Mesenchymal stem cell (in vitro differentiated cells and primary cell): Measurements from ENCODE around the gene HPN.
"Not testable (repeated sequence)": the region's sequence is repeated elsewhere in the genome, so short reads cannot be mapped to it uniquely, and the experiment has no call there.

Experiments used
- DNase-seq: peaks from one replicate; pipeline ENCODE4 v3.0.0-alpha.2; 2013
- H2AFZ ChIP-seq: one replicate; pipeline ENCODE4 v1.6.1; 2013; ENCODE audit warnings: low read depth, mild to moderate bottlenecking, control low read depth, inconsistent platforms, low read length, moderate library complexity
- H2AK5ac ChIP-seq: 2 replicates; pipeline ENCODE4 v1.6.1; 2013; ENCODE audit warnings: low read length, moderate library complexity, mild to moderate bottlenecking, inconsistent platforms; ENCODE audit not compliant: severe bottlenecking
- H2BK120ac ChIP-seq: one replicate; pipeline ENCODE4 v1.6.1; 2013; ENCODE audit warnings: low read depth, mild to moderate bottlenecking, inconsistent platforms, low read length, moderate library complexity
- H2BK12ac ChIP-seq, 2 experiments: one replicate each; pipeline ENCODE4 v1.6.1; 2013; ENCODE audit warnings: inconsistent platforms in 2 of 2, low read length in 2 of 2, mild to moderate bottlenecking in 2 of 2, moderate library complexity in 2 of 2, control low read depth in 1 of 2
- H2BK15ac ChIP-seq: one replicate; pipeline ENCODE4 v1.6.1; 2013; ENCODE audit warnings: mild to moderate bottlenecking, low read depth, inconsistent platforms; ENCODE audit not compliant: poor library complexity, severe bottlenecking
- H2BK5ac ChIP-seq: 2 replicates; pipeline ENCODE4 v1.6.1; 2013; ENCODE audit warnings: low read depth, mild to moderate bottlenecking, low read length, control low read depth, inconsistent platforms; ENCODE audit not compliant: poor library complexity, severe bottlenecking
- H3K14ac ChIP-seq, 2 experiments: one replicate each; pipeline ENCODE4 v1.6.1; 2013; ENCODE audit warnings: inconsistent platforms in 2 of 2, low read length in 2 of 2, control low read depth in 1 of 2, mild to moderate bottlenecking in 1 of 2, moderate library complexity in 1 of 2
- H3K18ac ChIP-seq, 2 experiments: one replicate each; pipeline ENCODE4 v1.6.1; 2013; ENCODE audit warnings: inconsistent platforms in 2 of 2, low read length in 2 of 2, control low read depth in 1 of 2, low read depth in 1 of 2, mild to moderate bottlenecking in 1 of 2
- H3K23ac ChIP-seq, 2 experiments: one replicate each; pipeline ENCODE4 v1.6.1; 2013; ENCODE audit warnings: inconsistent platforms in 2 of 2, low read length in 2 of 2, mild to moderate bottlenecking in 2 of 2, moderate library complexity in 2 of 2, control low read depth in 1 of 2
- H3K27ac ChIP-seq: 2 replicates; pipeline ENCODE4 v1.5.1; 2013; ENCODE audit warnings: mild to moderate bottlenecking, moderate library complexity, low read length, control low read depth, inconsistent platforms; ENCODE audit not compliant: poor library complexity, severe bottlenecking
- H3K27me3 ChIP-seq, 2 experiments: 2 replicates each; pipeline versions ENCODE4 v1.6.1 to v1.7.0; 2013; ENCODE audit warnings: low read length in 2 of 2, mild to moderate bottlenecking in 2 of 2, moderate library complexity in 2 of 2, control low read depth in 1 of 2, inconsistent platforms in 1 of 2; ENCODE audit not compliant: control insufficient read depth in 1 of 2, insufficient read depth in 1 of 2
- H3K36me3 ChIP-seq, 2 experiments: 2 replicates each; pipeline versions ENCODE4 v1.6.1 to v1.7.0; 2013; ENCODE audit warnings: low read length in 2 of 2, control low read depth in 1 of 2, inconsistent platforms in 1 of 2, low read depth in 1 of 2, mild to moderate bottlenecking in 1 of 2; ENCODE audit not compliant: insufficient read depth in 2 of 2, control insufficient read depth in 1 of 2
- H3K4ac ChIP-seq, 2 experiments: one replicate each; pipeline ENCODE4 v1.6.1; 2013; ENCODE audit warnings: inconsistent platforms in 2 of 2, low read length in 2 of 2, mild to moderate bottlenecking in 2 of 2, moderate library complexity in 2 of 2, control low read depth in 1 of 2, low read depth in 1 of 2
- H3K4me1 ChIP-seq: 2 replicates; pipeline ENCODE4 v1.6.1; 2013; ENCODE audit warnings: low read depth, low read length, control low read depth; ENCODE audit not compliant: control insufficient read depth, insufficient read depth
- H3K4me2 ChIP-seq: 2 replicates; pipeline ENCODE4 v1.6.1; 2013; ENCODE audit warnings: low read length, mild to moderate bottlenecking, inconsistent platforms; ENCODE audit not compliant: poor library complexity, severe bottlenecking
- H3K4me3 ChIP-seq, 2 experiments: 2 replicates each; pipeline versions ENCODE4 v1.5.1 to v1.7.0; 2013; ENCODE audit warnings: low read length in 2 of 2, mild to moderate bottlenecking in 2 of 2, control low read depth in 1 of 2, low read depth in 1 of 2; ENCODE audit not compliant: insufficient read depth in 1 of 2
- H3K79me1 ChIP-seq: replicated peaks from 2 replicates; pipeline ENCODE4 v1.6.1; 2013; ENCODE audit warnings: mild to moderate bottlenecking, control low read depth, low read length, inconsistent platforms; ENCODE audit not compliant: poor library complexity, severe bottlenecking
- H3K9ac ChIP-seq: 2 replicates; pipeline ENCODE4 v1.7.0; 2013; ENCODE audit warnings: mild to moderate bottlenecking, low read length, moderate library complexity
- H3K9me3 ChIP-seq: 2 replicates; pipeline ENCODE4 v1.7.0; 2013; ENCODE audit warnings: mild to moderate bottlenecking, low read length; ENCODE audit not compliant: control insufficient read depth
- H4K8ac ChIP-seq: one replicate; pipeline ENCODE4 v1.6.1; 2013; ENCODE audit warnings: inconsistent platforms, mild to moderate bottlenecking, low read length, moderate library complexity
- H4K91ac ChIP-seq: one replicate; pipeline ENCODE4 v1.6.1; 2013; ENCODE audit warnings: mild to moderate bottlenecking, low read length, inconsistent platforms
- WGBS: methylation state at CpG from one replicate; pipeline ENCODE4 v1.1.7; 2013; ENCODE audit warnings: mixed read lengths; 5-methylcytosine and 5-hydroxymethylcytosine counted together

The HPN gene

DNA sequence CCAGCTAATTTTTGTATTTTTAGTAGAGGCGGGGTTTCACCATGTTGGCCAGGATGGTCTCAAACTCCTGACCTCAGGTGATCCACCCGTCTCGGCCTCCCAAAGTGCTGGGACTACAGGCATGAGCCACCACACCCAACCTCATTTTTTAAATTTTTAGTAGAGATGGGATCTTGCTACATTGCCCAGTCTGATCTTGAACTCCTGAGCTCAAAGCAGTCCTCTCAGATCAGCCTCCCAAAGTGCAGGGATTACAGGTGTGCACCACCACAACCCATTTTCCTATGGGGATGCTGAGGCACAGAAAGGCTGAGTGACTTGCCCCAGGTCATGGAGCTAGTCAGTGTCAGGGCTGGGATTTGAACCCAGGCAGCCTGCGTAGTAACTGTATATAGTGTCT is 9.7 kb downstream of the HPN start:
- not testable (repeated sequence) for H2BK12ac ChIP-seq
- 80% methylated on average over 1 of the region's 4 CpGs for WGBS

DNA sequence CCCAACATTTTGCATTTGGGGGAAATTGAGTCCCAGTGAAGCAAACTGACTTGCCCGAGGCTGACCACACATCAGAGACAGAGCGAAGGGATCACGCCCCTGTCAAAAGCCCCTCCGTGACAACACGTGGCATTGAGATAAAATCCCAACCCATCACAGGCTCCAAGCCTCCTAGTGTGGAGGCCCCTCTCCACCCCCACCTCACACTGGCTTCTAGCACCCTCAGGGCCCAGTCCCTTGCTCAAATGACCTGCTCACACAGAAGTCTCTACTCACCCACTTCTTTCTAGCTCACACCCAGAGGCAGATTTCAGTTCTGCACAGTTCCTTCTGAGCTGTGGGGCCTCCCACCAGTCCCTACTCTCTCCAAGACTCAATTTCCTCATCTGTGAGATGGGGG is 10.3 kb downstream of the HPN start:
- Histone ChIP-seq H2BK120ac (no peak overlapping the region), H2AFZ (no peak overlapping the region), H3K18ac (no peak overlapping the region), H4K8ac (no peak overlapping the region), H2AK5ac (no peak overlapping the region), H3K4me2 (no peak overlapping the region), H3K36me3 (no peaks in the 10 kb centered on the region), H3K4me3 (no peak overlapping the region), H3K27ac (no peak overlapping the region), H3K14ac (no peak overlapping the region), H3K9me3 (no peaks in the 10 kb centered on the region), H3K4ac (no peak overlapping the region), H3K9ac (no peak overlapping the region), H3K4me1 (peaks cover 6% of the 10 kb centered on the region), H3K79me1 (no peaks in the 10 kb centered on the region), H2BK5ac (no peak overlapping the region), H2BK12ac (no peak overlapping the region), H3K27me3 (peaks cover 25% of the 10 kb centered on the region in 2 experiments), H3K23ac (no peak overlapping the region), H2BK15ac (no peak overlapping the region), H4K91ac (no peak overlapping the region)
- no peak for DNase-seq
- WGBS: 86% methylated on average over 5 of the region's 5 CpGs

More for the DNA sequence above, 9.7 kb downstream of the HPN start:
- not testable (repeated sequence) for H3K4me3 ChIP-seq, H3K23ac ChIP-seq, H3K4me1 ChIP-seq, H3K18ac ChIP-seq, H2BK5ac ChIP-seq, H3K79me1 ChIP-seq, H3K27ac ChIP-seq, H3K36me3 ChIP-seq, H4K8ac ChIP-seq, H2BK15ac ChIP-seq, H3K9ac ChIP-seq, H2AK5ac ChIP-seq, H4K91ac ChIP-seq, H3K14ac ChIP-seq, H3K4ac ChIP-seq, H3K4me2 ChIP-seq, DNase-seq, H3K9me3 ChIP-seq, H2BK120ac ChIP-seq, H2AFZ ChIP-seq
- H3K27me3 ChIP-seq: peaks cover 19 to 20% of the 10 kb centered on the region in 2 experiments

DNA sequence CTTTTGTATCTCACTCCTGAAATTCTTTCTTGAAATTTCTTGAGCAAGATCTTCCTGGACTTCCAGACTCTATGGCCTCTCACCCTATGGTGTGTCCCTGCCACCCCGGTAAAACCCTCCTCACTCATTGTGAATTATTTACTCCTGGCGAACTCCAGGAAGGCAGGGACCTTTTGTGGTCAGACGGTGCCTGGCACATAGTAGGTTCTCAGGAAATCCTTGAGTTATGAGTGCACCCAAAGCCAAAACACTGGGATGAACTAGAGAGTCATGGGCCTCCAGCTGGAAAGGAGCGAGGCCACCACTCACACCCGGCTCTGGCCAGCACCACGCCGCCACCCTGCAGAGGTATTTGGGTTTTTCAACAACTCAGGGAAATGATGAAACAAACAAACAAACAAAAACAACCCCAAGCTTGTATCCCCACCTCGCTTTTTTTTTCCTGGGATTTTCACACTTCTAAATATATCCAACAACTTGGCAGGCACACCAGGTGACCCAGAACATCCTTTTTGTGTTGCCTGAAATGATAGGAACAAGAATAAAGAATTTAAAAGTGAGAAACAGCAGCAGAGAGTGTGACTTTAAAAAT is 11.2 kb downstream of the HPN start:
- H3K14ac ChIP-seq: no peak overlapping the region
- H3K4me2 ChIP-seq: no peak overlapping the region
- no peak overlapping the region for H3K23ac ChIP-seq
- H2AFZ ChIP-seq: no peak overlapping the region
- no peak overlapping the region for H2BK15ac ChIP-seq
- no peaks in the 10 kb centered on the region for H3K9me3 ChIP-seq
- H2BK12ac ChIP-seq: no peak overlapping the region
- H3K9ac ChIP-seq: no peak overlapping the region
- no peak overlapping the region for H2BK120ac ChIP-seq
- H3K36me3 ChIP-seq: no peaks in the 10 kb centered on the region
- no peak overlapping the region for H4K91ac ChIP-seq
- no peak overlapping the region for H3K4me3 ChIP-seq
- H3K79me1 ChIP-seq: no peaks in the 10 kb centered on the region
- H4K8ac ChIP-seq: no peak overlapping the region
- H2AK5ac ChIP-seq: no peak overlapping the region
- no peak for DNase-seq
- H3K4me1 ChIP-seq: peaks cover 6% of the 10 kb centered on the region
- WGBS: 80% methylated on average over 8 of the region's 8 CpGs
- H3K27me3 ChIP-seq: peaks cover 25 to 27% of the 10 kb centered on the region in 2 experiments
- no peak overlapping the region for H3K4ac ChIP-seq
- H3K27ac ChIP-seq: no peak overlapping the region
- H3K18ac ChIP-seq: no peak overlapping the region
- H2BK5ac ChIP-seq: no peak overlapping the region

DNA sequence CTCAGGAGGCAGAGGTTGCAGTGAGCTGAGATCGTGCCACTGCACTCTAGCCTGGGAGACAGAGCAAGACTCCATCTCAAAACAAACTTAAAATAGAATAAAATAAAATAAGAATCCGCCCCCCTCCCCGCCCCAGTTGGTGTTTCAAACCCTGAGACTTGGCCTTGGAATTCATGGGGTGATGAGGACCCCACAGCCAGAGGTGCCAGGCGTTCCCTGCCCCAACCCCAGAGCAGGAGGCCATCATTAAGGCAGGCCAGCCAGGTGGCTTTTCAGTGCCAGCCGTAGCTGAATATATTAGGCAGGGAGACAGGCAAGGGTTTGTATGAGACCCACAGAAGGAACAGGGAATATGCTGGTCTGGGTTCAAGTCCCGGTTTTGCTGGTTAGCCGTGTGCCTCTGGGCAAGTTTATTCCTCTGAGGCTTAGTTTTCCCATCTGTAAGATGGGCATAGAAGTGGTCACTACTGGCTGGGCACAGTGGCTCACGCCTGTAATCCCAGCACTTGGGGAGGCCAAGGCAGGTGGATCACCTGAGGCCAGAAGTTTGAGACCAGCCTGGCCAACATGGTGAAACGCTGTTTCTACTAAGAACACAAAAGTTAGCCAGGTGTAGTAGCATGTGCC is 12.3 kb downstream of the HPN start:
- H4K91ac ChIP-seq: no peak overlapping the region
- peaks cover 5% of the 10 kb centered on the region for H3K4me1 ChIP-seq
- H2AFZ ChIP-seq: no peak overlapping the region
- no peak overlapping the region for H3K4ac ChIP-seq
- no peaks in the 10 kb centered on the region for H3K9me3 ChIP-seq
- H2BK5ac ChIP-seq: no peak overlapping the region
- no peak overlapping the region for H2AK5ac ChIP-seq
- no peak overlapping the region for H2BK12ac ChIP-seq
- no peaks in the 10 kb centered on the region for H3K36me3 ChIP-seq
- no peak overlapping the region for H3K18ac ChIP-seq
- no peak for DNase-seq
- no peak overlapping the region for H3K27ac ChIP-seq
- no peaks in the 10 kb centered on the region for H3K79me1 ChIP-seq
- no peak overlapping the region for H3K4me2 ChIP-seq
- peaks cover 25 to 27% of the 10 kb centered on the region in 2 experiments for H3K27me3 ChIP-seq
- H2BK15ac ChIP-seq: no peak overlapping the region
- H3K9ac ChIP-seq: no peak overlapping the region
- H3K14ac ChIP-seq: no peak overlapping the region
- no peak overlapping the region for H4K8ac ChIP-seq
- no peak overlapping the region for H3K23ac ChIP-seq
- WGBS: 82% methylated on average over 9 of the region's 9 CpGs
- no peak overlapping the region for H3K4me3 ChIP-seq
- no peak overlapping the region for H2BK120ac ChIP-seq
